Ovary (tissue), 3 donors: Measurements from ENCODE around the gene CHRNA5.

Experiments used
- CTCF ChIP-seq, 3 donors: fragments of 450-650 bp in 2 of 3; fragments of 200-600 bp in 1 of 3; IDR thresholded peaks; one replicate each; pipeline versions ENCODE4 v1.5.1 to v1.8.0; 2016 to 2022; ENCODE audit warnings: antibody characterized with exemption in 3 of 3, mild to moderate bottlenecking in 1 of 3
- EP300 ChIP-seq: sonication (generic); formaldehyde crosslinking; IDR thresholded peaks from one replicate; pipeline ENCODE4 v1.6.1; 2017; ENCODE audit warnings: antibody characterized with exemption
- donor health status: DM: no; HTN: no; CAD: no.

- TF ChIP-seq EP300 (no peak), CTCF (IDR thresholded peaks at IDR 0.05) (no peak)
Observed at GRCh38 chr15:78565951-78566774, 843 bp downstream of the CHRNA5 start.
